GM13977 (cell line): ENCODE measurements around the gene IGFLR1.

ENCODE experiments used
- DNase-seq: peaks from one replicate; pipeline ENCODE4 v3.0.0; 2012; ENCODE audit warnings: low spot score
- CTCF ChIP-seq: IDR thresholded peaks from 2 replicates; pipeline ENCODE4 v1.5.1; 2012; ENCODE audit warnings: mild to moderate bottlenecking, control low read depth; ENCODE audit not compliant: insufficient read depth; ENCODE audit errors: extremely low read depth, missing control alignments
- in situ Hi-C: fragments of 300-500 bp; cut with MboI; formaldehyde crosslinking; loops from one replicate; pipeline ENCODE4 v1.12.0; 2022; ENCODE audit warnings: low sequenced_read_pairs, low pct_unique_long_range_greater_than_20kb, mixed read lengths, inconsistent platforms; ENCODE audit not compliant: unreplicated experiment

The IGFLR1 gene

GRCh38 chr19:35742121-35742724 is at the start of gene IGFLR1:
Gene IGFLR1, minus strand, starts transcription at chr19:35742452. Its CDS starts 1,272 bp downstream, at chr19:35741180.
- in situ Hi-C loops = no loop called here
- TF ChIP-seq CTCF = no peak
- peak; percentile 70 for DNase-seq

DNA sequence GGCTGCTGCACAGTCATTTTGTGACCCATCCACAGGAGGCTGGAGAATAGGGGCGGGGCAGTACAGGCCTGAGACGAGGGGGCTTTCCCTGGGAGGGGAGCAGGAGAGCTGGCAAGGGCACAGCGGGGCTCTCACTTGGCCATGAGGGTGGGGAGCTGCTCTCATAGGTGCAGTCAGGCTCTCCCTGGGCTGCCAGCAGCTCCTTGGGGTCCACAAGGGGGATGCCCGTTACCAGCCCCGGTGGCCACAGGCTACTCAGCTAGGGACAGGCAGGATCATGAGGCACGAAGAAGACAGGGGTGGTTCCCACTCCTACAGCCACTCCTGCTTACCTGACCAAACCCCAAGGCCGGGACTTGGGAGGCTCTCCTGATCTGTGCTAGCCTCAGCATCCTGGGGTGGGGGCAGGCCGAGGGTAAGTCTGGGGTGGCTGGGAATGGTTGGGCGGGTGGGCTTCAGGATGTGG is 49.6 kb upstream of the IGFLR1 start:
- no peak for TF ChIP-seq CTCF
- no peak for DNase-seq
- in situ Hi-C loops = no loop called here

DNA sequence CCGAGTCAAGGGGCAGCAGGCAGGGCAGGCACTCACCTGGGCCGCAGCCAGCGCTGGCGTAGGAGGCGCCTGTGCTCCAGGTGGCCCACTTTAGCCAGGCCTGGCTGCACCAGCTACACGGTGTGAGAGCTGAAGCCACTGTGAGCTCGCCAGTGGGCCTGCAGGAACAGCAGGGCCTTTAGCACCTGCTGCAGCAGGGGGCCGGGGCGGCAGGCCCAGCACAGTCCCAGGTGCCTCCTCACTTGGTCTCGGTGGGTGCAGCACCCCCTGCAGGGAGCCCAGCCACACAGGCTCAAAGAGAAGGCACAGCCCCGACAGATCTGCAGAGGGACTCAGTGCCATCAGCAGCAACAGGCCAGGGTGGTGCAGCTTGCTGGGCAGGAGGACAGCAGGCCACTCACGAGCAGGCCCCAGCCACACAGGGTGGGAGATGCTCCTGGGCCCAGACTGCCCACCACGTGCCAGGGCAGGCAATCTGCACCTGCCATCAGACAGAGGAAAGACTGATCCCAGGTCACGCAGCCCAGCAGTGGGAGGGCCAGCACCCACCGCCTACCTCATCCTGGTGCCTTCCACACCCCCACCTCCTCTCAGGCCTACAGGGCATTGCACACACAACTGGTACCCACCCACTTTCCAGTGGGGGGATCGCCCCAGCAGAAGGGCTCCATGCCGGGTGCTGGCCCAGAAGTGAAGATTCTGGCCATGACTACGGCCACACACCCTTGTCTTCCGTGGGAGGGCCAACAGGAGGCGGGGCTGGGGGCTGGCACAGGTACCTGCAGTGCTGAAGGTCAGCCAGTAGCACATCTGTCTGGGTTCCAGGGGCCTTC is 48.9 kb upstream of the IGFLR1 start:
- TF ChIP-seq CTCF = peak; percentile 38
- DNase-seq = no peak
- in situ Hi-C loops = no loop called here

DNA sequence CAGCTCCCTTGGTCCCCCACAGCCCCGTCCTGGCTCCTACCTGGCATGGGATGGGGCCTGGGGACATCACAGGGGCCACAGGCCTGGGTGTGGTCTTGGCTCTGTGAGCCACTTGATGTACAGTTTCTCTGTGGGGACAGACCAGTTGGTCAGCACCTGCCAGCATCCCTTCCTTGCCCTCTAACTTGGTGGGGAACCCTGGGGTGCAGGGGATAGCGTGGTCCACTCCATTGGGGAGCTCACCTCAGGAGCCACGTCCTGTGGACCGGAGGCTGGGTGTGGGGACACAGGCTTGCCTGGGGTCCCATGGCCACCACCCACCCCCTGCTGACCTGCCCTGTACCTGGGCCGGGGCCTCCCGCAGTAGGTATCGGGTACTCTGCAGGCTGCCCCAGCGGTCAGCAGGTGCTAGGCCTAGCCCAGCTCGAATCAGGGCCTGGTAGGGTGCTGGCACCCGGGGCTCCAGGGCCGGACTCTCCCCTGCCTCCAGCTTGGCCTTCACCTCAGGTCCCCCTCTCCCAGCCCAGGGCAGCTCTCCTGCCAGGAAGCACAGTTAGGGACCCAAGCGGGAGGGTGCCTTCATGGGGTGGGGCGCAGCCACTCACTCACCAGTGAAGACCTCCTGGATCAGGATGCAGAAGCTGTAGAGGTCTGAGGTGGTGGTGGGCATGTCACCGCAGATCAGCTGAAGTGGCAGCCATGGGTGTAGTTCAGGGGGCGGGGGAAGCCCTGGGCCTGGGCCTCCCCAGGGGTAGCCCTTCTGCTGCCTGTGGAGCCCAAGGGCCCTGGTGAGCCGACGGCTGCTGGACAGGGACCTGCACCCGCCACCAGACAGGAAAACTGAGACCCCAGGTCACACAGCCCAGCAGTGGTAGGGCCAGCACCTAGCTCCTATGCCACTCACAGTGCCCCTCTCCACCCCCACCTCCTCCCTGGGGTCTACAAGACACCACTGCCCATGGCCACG is 48.0 kb upstream of the IGFLR1 start:
- in situ Hi-C loops = no loop called here
- DNase-seq = no peak
- TF ChIP-seq CTCF = no peak

GRCh38 chr19:35789195-35789977 is 47.1 kb upstream of the IGFLR1 start:
- in situ Hi-C loops = no loop called here
- no peak for DNase-seq
- no peak for TF ChIP-seq CTCF
